ENCODE measurements around the gene BABAM2.

BABAM2 gene

GRCh38 chr2:28366149-28366495, 475.6 kb downstream of the BABAM2 start:
- TF ChIP-seq POLR2A (IDR thresholded peaks at IDR 0.05; ENCODE audit: extremely low read depth, insufficient read length) (no peak), MAX (IDR thresholded peaks at IDR 0.05; ENCODE audit: low read depth, low read length) (no peak), MYC (IDR thresholded peaks at IDR 0.05; ENCODE audit: low read depth, low read length) (no peak)
- TF ChIP-seq, protein P1, sequence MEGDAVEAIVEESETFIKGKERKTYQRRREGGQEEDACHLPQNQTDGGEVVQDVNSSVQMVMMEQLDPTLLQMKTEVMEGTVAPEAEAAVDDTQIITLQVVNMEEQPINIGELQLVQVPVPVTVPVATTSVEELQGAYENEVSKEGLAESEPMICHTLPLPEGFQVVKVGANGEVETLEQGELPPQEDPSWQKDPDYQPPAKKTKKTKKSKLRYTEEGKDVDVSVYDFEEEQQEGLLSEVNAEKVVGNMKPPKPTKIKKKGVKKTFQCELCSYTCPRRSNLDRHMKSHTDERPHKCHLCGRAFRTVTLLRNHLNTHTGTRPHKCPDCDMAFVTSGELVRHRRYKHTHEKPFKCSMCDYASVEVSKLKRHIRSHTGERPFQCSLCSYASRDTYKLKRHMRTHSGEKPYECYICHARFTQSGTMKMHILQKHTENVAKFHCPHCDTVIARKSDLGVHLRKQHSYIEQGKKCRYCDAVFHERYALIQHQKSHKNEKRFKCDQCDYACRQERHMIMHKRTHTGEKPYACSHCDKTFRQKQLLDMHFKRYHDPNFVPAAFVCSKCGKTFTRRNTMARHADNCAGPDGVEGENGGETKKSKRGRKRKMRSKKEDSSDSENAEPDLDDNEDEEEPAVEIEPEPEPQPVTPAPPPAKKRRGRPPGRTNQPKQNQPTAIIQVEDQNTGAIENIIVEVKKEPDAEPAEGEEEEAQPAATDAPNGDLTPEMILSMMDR (IDR thresholded peaks at IDR 0.05; ENCODE audit: low read depth, low read length): no peak
- no peak overlapping the region for H3K4me3 ChIP-seq (ENCODE audit: low read depth, low read length)
- no peak for DNase-seq (ENCODE audit: low read depth)

DNA sequence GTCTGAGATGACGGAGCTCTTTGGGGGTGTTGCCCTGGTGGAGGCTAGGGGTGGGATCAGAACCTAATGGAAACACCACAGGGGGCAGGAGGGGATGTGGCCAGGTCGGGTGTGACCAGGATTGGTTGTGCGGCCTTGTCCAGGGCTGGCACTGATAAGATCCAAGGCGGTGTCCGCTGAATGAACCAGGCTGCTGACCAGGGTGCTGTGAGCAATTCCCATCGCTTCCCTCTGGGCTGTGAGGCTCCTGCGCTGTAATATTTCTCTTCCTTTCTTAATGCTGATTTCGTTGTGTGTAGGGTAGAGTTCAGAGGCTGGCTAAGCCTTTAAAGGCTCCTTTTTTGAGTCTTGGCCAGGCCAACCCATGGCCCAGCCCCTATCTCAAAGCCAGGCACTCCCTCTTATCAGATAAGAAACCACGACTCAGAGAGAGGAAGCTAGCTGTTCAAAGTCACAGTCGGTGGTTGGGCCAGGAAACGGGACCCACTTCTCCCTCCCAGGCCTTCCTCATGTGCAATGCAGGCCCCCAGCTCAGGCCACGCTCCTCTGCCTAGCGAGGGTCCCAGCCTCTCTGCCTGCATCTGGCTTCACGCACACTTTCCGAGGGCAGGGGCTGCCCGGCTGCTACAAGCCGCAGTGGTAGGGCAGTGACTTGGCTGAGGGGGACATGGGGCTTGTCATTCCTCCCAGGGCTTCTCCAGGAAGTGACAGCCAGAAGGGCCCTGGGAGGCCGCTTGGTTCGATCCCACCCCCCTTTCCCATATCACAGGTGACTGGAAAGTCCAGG, 476.2 kb downstream of the BABAM2 start:
- peak; percentile 98 for DNase-seq (ENCODE audit: low read depth)
- H3K4me3 ChIP-seq (ENCODE audit: low read depth, low read length): no peak overlapping the region
- TF ChIP-seq MYC (IDR thresholded peaks at IDR 0.05; ENCODE audit: low read depth, low read length) (peak; percentile 93), MAX (IDR thresholded peaks at IDR 0.05; ENCODE audit: low read depth, low read length) (peak; percentile 88), POLR2A (IDR thresholded peaks at IDR 0.05; ENCODE audit: extremely low read depth, insufficient read length) (peak; percentile 26)
- TF ChIP-seq, protein P1 (IDR thresholded peaks at IDR 0.05; ENCODE audit: low read depth, low read length): no peak

- DNase-seq (ENCODE audit: low read depth): no peak
- no peak overlapping the region for H3K4me3 ChIP-seq (ENCODE audit: low read depth, low read length)
- TF ChIP-seq, protein P1 (IDR thresholded peaks at IDR 0.05; ENCODE audit: low read depth, low read length): no peak
- TF ChIP-seq POLR2A (IDR thresholded peaks at IDR 0.05; ENCODE audit: extremely low read depth, insufficient read length): no peak
- TF ChIP-seq MAX (IDR thresholded peaks at IDR 0.05; ENCODE audit: low read depth, low read length): no peak
- TF ChIP-seq MYC (IDR thresholded peaks at IDR 0.05; ENCODE audit: low read depth, low read length): no peak
Observed at GRCh38 chr2:28367667-28368356, 477.3 kb downstream of the BABAM2 start.

- no peak for TF ChIP-seq MYC (IDR thresholded peaks at IDR 0.05; ENCODE audit: low read depth, low read length)
- no peak for TF ChIP-seq MAX (IDR thresholded peaks at IDR 0.05; ENCODE audit: low read depth, low read length)
- TF ChIP-seq POLR2A (IDR thresholded peaks at IDR 0.05; ENCODE audit: extremely low read depth, insufficient read length): no peak
- TF ChIP-seq, protein P1 (IDR thresholded peaks at IDR 0.05; ENCODE audit: low read depth, low read length): no peak
- DNase-seq (ENCODE audit: low read depth): no peak
- H3K4me3 ChIP-seq (ENCODE audit: low read depth, low read length): no peak overlapping the region
Observed at GRCh38 chr2:28368357-28368798, 477.8 kb downstream of the BABAM2 start.

DNA sequence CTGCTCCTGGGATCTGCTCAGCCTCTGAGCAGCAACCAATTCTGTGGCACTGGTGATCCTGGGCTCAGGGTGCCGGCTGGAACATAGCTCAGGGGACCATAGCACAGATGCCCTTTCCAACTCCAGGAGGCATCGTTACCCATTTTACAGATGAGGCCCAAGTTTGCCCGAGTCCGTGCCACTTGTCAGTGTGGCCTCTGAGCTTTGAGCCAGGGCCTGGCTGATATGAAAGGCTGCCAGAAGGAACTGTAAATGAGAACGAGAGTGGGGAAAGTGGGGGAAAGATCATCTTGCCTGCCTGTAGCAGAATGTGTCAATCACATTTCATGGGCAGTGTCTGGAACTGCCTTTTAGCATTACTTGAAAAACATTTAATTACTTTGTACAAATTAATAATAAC, 478.8 kb downstream of the BABAM2 start:
- H3K4me3 ChIP-seq (ENCODE audit: low read depth, low read length): no peak overlapping the region
- TF ChIP-seq MAX (IDR thresholded peaks at IDR 0.05; ENCODE audit: low read depth, low read length) (no peak), MYC (IDR thresholded peaks at IDR 0.05; ENCODE audit: low read depth, low read length) (no peak), POLR2A (IDR thresholded peaks at IDR 0.05; ENCODE audit: extremely low read depth, insufficient read length) (no peak)
- TF ChIP-seq, protein P1 (IDR thresholded peaks at IDR 0.05; ENCODE audit: low read depth, low read length): no peak
- no peak for DNase-seq (ENCODE audit: low read depth)
